GM10266 (cell line): ENCODE measurements around the gene CNTROB.
"Not testable (repeated sequence)": the region's sequence is repeated elsewhere in the genome, so short reads cannot be mapped to it uniquely, and the experiment has no call there.

Source experiments
- DNase-seq: peaks from one replicate; pipeline ENCODE4 v3.0.0; 2012; ENCODE audit errors: extremely low spot score
- TF ChIP-seq, protein P1 (sequence below): IDR thresholded peaks from 2 replicates; pipeline ENCODE4 v1.5.1; 2012; ENCODE audit warnings: mild to moderate bottlenecking, low read depth; ENCODE audit not compliant: control insufficient read depth, insufficient read depth; ENCODE audit errors: missing control alignments

CNTROB gene

DNA sequence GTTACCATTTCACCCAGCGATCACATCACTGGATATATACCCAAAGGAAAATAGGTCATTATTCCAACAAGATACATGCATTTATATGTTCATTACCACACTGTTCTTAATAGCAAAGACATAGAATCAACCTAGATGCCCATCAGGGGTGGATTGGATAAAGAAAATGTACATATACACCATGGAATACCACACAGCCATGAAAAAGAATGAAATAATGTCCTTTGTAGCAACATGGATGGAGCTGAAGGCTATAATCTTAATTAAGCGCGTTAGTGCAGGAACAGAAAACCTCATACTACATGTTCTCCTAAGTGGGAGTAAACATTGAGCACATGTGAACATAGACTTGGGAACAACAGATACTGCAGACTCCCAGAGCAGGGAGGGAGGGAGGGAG lies 18.6 kb downstream of the CNTROB start:
- DNase-seq: no peak
- TF ChIP-seq, protein P1, sequence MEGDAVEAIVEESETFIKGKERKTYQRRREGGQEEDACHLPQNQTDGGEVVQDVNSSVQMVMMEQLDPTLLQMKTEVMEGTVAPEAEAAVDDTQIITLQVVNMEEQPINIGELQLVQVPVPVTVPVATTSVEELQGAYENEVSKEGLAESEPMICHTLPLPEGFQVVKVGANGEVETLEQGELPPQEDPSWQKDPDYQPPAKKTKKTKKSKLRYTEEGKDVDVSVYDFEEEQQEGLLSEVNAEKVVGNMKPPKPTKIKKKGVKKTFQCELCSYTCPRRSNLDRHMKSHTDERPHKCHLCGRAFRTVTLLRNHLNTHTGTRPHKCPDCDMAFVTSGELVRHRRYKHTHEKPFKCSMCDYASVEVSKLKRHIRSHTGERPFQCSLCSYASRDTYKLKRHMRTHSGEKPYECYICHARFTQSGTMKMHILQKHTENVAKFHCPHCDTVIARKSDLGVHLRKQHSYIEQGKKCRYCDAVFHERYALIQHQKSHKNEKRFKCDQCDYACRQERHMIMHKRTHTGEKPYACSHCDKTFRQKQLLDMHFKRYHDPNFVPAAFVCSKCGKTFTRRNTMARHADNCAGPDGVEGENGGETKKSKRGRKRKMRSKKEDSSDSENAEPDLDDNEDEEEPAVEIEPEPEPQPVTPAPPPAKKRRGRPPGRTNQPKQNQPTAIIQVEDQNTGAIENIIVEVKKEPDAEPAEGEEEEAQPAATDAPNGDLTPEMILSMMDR: no peak

DNA sequence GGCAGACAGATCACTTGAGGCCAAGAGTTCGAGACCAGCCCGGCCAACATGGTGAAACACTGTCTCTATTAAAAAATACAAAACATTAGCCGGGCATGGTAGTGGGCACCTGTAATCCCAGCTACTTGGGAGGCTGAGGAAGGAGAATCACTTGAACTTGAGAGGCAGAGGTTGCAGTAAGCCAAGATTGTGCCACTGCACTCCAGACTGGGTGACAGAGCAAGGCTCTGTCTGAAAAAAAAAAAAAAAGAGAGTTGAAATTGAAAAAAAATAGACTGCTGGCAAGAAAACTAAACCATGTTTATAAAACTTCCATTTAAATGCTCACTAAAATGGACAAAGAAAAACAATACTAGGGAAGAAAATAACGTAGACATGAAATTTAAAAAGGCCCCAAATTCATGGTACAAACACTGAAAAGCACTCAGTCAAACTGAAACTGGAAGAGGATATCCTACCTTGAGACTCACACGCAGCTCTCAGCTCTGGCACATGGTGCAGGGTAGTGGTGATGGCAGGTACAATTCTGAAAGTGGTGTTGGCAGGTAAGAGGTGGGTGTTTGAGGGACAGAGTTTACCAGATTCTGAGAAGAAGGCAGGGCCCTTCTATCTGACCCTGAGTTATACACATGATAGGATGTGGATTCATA lies 19.3 kb downstream of the CNTROB start:
- DNase-seq: peak; percentile 61
- TF ChIP-seq, protein P1: no peak

DNA sequence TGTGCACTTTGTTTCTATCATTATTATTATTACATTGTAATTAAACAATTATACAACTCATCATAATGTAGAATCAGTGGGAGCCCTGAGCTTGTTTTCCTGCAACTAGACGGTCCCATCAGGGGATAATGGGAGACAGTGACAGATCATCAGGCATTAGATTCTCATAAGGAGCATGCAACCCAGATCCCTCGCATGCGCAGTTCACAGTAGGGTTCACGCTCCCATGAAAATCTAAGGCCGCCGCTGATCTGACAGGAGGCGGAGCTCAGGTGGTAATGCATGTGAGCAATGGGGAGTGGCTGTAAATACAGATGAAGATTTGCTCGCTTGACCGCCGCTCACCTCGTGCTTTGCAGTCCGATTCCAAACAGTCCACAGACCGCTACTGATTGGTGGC lies 21.3 kb downstream of the CNTROB start:
- DNase-seq: not testable (repeated sequence)

DNA sequence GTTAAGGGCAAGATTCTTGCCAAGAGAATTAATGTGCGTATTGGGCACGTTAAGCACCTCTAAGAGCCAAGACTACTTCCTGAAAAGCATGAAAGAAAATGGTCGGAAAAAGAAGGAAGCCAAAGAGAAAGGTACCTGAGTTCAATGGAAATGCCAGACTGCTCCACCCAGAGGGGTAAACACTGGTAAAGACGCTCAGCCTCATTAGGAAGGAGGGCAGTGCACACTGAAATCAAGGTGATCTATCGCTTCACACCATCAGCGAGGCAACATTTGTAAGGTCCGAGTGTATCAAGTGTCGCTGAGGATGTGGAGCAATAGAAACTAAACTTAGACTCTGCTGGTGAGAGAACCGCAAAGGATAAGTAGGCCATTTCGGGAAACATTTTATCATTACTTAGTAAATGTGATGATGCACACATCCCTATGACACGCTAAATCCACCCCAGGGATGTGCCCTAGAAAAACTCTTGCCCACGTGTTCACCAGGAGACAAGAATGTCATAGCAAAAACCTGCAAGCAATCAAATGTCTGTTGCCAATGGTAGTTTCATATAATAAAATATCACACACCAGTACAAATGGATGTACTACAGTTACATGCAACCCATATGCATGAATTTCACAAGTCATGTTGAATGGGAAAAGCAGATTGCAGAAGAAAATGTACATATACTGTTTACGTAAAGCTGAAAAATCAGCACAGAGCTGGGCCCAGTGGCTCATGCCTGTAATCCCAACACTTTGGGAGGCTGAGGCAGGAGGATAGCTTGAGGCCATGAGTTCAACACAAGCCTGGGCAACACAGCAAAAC lies 23.6 kb downstream of the CNTROB start:
- TF ChIP-seq, protein P1: no peak
- no peak for DNase-seq

DNA sequence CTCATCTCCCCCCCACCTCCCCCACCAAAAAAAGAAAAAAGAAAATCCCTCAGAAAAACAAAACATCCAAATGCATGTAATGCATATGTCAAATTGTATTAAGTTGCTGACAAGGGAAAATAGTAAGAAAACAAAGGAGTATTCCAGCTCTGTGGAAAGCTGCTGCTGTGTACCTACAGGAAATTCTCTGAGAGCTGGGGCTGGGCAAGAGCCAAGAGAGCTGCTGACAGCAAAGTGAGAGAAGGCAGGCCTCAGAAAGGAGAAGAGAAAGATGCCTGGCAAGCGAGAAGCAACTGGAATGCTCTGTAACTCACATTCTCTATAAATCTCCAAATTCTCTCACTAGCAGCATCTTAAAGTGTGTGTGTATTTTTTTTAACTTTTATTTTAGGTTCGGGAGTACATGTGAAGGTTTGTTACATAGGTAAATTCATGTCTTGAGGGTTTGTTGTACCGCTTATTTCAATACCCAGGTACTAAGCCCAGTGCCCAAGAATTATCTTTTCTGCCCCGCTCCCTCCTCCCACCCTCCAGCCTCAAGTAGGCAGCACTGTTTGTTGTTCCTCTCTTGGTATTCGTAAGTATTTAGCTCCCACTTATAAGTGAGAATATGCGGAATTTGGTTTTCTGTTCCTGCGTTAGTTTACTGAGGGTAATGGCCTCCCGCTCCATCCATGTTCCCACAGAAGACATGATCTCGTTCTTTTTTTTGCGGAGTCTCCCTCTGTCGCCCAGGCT lies 24.4 kb downstream of the CNTROB start:
- no peak for DNase-seq
- TF ChIP-seq, protein P1: no peak

DNA sequence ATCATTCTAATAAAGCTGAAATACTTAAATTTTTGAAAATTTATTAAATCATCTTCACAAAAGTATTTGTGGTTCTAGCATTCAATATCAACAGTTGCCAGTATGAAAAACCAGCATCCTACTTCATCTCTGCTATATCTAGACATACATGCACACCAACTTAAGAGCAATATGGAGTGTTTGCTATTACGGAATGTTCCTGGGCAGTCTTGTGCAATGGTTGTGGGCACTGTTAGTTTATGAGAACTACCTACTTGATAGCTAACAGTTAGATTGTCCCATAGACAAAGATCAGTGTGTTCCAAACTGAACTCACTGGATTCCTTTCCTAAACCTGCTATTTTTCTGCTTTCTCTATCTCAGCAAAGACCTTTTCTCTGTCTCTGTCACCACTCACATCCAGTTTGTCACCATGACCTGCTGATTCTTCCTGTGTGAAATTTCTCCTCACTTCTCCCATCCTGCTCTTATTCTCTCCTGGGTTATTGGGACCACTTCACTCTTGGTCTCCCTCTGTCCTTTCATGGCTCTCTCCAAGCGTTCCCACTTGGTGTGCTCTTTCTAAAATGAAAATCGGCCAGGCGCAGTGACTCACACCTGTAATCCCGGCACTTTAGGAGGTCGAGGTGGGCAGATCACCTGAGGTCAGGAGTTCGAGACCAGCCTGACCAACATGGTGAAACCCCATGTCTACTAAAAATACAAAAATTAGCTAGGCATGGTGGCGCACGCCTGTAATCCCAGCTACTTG lies 27.7 kb downstream of the CNTROB start:
- DNase-seq: no peak
- TF ChIP-seq, protein P1: no peak

DNA sequence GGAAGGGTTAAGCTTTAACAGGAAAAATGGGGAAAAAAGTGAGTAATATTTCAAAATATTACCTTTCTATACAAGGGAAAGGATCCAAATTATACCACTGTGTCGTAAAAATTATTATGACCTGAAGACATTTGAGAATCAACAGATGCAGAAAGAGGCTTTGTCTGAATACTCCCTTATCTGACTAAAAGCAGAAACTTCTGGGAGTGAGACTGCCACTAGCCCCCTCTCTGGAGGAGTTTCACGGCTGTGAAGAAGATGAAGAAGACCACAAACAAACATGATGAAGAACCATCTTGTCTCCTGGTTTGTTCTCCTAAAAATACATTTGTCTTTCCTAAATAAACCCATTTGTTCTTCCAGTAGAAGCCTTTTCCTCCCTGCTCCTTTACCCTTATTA lies 29.4 kb downstream of the CNTROB start:
- TF ChIP-seq, protein P1: no peak
- no peak for DNase-seq
